Tibial nerve (tissue), 3 donors: ENCODE data around the gene REV1.

ENCODE experiments used
- CTCF ChIP-seq, 5 experiments: fragments of 200-600 bp in 3 of 5; fragments of 450-650 bp in 2 of 5; sonication (generic) in 3 of 5; IDR thresholded peaks; one replicate each; pipeline ENCODE4 v1.5.1; 2016 to 2019; ENCODE audit warnings: antibody characterized with exemption in 5 of 5, mild to moderate bottlenecking in 3 of 5, moderate library complexity in 2 of 5
- POLR2A ChIP-seq, 2 donors: fragments of 450-650 bp; IDR thresholded peaks; one replicate each; pipeline ENCODE4 v1.6.1; 2017; ENCODE audit warnings: antibody characterized with exemption in 2 of 2, mild to moderate bottlenecking in 2 of 2, moderate library complexity in 2 of 2

DNA sequence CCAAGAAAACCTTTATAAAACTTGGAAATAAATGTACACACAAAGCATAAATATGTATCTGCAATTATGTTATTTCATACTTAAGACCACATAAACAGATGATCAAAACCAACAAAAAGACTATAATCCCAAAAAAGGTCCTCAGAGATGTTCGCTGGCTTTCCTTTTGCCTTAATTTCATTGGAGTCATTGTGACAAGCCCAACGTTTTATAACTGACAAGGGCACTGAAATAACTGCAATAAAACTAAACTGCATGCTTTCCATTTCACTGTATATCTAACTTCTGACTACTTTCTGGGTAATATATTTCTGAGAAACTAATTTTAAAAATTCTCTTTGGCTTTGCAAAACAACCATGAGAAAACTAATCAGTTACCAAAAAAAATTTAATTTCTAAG is 56.5 kb downstream of the REV1 start:
- TF ChIP-seq CTCF (IDR thresholded peaks at IDR 0.05), result no peak
- TF ChIP-seq POLR2A (IDR thresholded peaks at IDR 0.05), result no peak
